GM21526 (cell line): ENCODE results near the gene ACTN2.

Source experiments
- ATAC-seq: cut with Tn5 transposase; IDR thresholded peaks from one replicate; pipeline ENCODE4 v1.9.1; 2021; ENCODE audit warnings: moderate library complexity; ENCODE audit not compliant: unreplicated experiment, low FRiP score

Gene ACTN2

DNA sequence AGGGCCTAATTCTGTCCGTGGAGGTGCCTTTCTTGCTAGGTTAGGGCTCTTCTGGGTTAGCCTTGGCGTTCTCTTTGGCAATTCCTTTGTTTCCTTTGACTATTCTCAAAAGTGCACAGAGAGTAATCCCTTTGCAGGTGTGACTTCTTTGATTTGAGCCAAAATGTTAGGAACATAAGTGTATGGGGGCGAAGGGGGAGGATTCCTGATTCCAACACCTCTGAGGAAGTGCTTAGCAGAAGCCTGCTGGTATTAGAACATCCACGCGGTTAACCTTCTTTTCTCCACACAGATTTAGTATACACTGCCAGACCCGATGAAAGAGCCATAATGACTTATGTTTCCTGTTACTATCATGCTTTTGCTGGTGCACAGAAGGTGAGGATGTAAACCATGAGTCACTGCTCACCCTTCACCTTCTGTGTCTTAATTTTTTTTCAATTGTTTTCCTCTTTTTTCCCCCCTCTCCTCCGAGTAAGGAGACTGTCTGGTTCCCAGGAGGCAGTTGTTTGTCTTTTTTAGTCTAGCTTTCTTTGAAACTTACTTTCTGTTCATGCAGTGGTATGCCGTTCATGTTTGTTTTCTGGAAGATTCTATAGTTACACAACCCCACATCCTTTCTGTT is 48.0 kb downstream of the ACTN2 start:
- no peak for ATAC-seq

DNA sequence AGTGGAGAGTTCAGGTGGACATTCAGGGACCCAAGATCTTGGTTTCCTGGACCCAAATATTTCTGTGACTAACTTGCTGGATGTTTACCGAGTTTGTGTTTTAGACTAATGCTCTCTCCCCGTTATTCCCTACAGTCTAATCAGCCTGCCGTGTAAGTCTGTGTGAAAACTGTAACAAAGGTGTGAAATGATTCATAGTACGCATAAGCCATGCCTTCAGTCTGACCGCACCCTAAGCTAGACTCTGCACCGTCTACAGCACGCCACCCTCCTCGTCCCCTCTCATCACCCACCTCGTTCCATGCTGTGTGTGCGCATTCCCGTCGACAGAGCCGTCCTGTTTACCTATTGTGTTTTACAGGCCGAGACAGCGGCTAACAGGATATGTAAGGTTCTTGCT is 50.5 kb downstream of the ACTN2 start:
- ATAC-seq = no peak

DNA sequence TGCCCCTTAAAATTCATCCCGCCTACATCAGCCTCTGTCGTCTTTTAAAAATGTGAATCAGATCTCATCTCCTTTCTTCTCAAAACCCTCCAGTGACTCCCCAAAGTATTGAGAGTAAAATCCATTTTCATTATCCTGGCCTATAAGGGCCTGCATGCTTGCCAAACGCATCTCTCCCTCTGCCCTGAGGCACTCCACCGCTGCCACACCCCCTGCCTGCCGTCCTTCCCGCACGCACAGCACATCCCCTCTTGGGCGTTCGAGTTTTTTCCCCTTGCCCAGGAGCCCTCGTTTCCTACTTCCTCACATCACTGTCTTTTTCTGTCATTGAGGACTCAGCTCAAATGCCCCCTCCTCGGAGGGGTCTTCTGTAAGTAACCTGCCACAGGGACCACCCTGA is 55.5 kb downstream of the ACTN2 start:
- ATAC-seq = no peak

DNA sequence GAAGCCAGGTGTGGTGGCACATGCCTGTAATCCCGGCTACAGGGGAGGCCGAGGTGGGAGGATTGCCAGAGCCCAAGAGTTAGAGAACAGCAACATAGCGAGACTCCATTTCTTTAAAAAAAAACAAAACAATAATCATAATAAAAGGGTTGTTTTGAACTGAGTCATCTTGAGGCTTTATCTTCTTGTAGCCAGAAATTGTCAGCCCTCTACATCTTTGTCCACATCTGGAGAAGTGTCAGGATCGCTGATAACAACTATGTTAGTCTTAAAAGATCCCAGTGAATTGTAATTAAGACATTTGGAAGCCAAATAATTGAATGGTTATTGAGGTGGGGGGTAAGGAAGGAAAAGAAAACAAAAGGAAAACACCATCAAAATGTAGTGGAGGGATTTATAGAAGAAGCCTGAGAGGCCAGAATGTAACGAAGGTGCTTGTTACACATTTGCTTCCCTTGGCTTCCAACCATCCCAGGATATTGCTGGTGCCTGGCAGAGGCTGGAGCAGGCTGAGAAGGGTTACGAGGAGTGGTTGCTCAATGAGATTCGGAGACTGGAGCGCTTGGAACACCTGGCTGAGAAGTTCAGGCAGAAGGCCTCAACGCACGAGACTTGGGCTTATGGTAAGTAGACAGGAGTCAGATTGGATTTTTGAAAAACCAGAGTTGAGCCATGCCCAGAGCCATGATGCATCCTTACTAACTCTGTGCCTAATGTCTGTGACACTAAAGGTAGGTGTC is 56.3 kb downstream of the ACTN2 start:
- no peak for ATAC-seq

DNA sequence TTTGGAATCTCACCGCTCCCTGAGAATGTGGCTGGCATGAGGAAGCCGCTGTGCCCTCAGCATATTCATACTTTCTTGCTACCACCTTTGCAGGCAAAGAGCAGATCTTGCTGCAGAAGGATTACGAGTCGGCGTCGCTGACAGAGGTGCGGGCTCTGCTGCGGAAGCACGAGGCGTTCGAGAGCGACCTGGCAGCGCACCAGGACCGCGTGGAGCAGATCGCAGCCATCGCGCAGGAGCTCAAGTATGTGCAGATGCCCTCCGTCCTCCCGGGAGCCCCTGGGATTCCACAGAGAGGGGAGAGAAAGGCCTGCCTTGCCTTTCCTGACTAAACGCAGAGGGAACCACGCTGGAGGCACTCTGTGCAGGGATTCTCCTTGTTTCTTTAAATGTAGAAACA is 58.2 kb downstream of the ACTN2 start:
- no peak for ATAC-seq

DNA sequence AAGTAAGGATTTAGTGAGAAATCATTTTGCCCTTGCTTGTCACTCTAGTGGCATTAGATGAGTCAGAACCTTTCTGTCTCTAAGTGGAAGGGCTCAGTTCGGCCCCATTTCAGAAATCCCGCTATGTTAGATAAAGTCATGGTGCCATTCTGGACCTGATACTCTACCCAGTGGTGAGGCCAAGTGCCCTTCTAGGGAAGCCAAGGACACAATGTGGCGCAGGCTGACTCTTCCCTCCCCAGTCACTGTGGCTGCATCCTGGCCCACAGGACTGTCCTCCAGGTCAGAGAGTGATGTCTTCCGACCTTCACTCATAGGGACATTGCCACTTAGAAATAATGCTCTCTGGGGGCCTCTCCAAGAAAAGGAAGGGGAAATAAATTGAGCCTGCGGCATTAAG is 60.5 kb downstream of the ACTN2 start:
- ATAC-seq = no peak

DNA sequence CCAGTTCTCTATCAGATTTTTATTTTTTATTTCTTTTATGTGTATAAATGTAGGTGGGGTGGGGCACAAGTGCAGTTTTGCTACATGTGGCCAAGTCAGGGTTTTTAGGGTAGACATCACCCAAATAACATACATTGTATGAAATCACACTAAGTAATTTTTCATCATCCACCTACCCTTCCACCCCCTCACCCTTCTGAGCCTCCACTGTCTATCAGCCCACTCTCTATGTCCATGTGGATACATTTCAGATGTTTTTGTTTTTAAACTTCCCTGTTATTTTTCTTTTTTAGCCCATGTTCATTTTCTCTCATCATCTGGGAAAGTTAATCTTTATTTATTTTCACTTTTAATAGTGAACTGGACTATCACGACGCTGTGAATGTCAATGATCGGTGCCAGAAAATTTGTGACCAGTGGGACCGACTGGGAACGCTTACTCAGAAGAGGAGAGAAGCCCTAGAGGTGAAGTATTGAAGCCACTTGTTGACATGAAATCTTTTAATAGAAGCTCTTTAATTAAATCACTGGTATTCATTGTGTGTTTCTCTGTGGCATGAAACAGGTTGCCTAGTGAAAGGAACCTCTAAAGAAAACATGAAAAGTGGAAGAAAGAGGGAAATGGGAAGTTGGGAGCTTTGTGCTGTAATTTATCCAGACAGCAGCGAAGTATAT is 61.1 kb downstream of the ACTN2 start:
- no peak for ATAC-seq

DNA sequence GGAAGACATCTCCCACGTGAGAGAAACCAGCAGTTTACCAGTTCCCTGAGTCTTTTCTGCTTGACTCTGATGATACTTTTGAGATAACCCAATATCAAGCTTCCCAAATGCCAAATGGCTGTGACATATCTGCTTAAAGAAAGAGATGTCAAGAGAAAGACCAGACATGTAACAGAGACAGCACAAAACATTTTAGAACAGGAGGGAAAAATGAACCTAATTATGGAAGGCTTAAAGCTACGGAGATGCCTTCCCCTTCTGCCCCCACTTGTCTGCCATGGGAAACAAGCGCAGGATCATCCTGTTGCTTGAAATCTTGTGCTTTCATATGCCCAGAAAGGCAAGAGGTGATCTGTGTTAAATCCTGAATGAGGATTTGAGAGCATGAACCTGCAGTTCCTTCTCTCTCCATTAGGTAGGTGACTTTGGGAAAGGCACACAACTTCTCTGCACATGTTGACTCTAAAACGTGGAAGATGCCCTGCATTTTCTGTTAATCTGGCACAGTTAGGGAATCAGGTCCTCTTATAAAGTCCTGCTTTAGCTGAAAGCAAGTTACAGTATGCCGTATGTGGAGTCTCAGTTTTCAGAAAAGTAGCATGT is 62.1 kb downstream of the ACTN2 start:
- no peak for ATAC-seq

DNA sequence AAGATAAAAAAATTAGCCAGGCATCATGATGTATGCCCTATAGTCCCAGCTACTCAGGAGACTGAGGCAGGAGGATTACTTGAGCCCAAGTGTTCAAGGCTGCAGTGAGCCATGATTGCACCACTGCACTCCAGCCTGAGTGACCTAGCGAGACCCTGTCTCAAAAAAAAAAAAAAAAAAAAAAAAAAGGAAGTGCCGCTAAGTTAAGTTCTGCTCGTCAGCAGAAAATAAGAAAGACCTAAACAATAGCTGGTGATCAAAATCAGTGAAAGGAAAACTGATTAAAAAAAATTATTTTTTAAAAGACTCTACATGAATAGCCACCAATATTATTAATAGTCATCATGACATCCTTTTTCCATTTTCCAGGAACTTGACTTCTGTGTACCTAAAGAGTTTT is 64.6 kb downstream of the ACTN2 start:
- ATAC-seq = no peak

DNA sequence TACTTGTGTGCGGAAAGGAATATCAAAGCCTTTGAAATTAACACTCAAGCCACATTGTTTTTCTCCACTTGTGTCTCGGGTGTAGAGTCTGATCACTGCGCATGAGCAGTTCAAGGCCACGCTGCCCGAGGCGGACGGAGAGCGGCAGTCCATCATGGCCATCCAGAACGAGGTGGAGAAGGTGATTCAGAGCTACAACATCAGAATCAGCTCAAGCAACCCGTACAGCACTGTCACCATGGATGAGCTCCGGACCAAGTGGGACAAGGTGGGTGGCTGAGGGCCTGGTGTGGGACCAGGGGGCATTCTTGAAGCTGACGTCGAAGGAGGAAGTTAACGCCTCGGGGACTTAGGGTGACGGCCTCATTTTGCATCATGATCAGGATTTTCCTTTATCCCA is 65.1 kb downstream of the ACTN2 start:
- ATAC-seq = no peak

DNA sequence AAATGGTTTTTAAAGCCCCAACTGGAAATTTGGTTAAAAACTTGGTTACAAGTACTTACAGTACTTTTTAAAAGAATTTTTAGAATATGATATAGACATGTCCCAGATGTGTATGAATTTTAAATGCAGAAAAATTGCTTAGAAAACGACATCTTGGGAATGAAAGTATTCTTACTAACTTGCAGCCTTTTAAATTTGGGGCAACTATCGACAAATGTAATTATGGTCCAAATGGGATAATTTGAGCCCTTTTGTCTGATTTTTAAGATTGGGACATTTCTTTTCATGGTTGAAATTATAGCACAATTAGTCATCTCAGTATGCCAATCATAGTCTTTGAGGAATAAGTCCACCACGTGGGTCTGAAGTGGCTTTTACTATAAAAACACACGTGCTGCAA is 65.6 kb downstream of the ACTN2 start:
- no peak for ATAC-seq

DNA sequence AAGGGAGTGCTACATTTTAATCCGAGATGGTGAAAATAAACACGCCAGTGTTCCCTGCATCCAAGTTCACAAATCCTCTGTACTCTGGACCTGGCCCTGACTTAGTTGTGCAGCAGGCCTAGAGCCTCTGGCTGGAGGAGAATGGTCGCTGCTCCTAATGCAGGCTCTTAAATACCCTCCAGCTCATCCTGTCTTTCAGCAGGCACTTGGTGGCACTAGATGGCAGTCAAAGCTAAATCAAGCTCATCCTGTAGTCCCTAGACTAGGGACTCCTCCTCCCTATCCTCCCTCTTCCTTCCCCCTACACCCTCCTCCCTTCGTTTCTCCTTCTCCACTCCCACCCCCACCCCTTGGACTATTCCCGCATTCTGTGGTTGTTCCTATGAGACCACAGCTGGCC is 67.2 kb downstream of the ACTN2 start:
- no peak for ATAC-seq

DNA sequence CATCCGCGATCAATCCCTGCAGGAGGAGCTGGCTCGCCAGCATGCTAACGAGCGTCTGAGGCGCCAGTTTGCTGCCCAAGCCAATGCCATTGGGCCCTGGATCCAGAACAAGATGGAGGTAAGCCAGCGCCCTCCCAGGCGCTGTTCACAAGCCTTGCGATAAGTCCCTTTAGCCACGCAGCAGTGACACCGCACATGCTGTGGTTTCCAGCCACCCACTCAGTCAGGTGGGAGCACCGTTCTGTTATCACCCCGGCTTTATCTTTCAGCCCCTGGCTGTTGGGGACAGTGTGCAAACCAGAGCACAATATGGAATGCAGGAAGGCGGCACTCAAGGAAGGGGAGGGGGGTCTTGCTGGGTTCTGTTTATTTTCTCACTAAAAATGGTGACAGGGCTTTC is 67.7 kb downstream of the ACTN2 start:
- ATAC-seq = no peak

DNA sequence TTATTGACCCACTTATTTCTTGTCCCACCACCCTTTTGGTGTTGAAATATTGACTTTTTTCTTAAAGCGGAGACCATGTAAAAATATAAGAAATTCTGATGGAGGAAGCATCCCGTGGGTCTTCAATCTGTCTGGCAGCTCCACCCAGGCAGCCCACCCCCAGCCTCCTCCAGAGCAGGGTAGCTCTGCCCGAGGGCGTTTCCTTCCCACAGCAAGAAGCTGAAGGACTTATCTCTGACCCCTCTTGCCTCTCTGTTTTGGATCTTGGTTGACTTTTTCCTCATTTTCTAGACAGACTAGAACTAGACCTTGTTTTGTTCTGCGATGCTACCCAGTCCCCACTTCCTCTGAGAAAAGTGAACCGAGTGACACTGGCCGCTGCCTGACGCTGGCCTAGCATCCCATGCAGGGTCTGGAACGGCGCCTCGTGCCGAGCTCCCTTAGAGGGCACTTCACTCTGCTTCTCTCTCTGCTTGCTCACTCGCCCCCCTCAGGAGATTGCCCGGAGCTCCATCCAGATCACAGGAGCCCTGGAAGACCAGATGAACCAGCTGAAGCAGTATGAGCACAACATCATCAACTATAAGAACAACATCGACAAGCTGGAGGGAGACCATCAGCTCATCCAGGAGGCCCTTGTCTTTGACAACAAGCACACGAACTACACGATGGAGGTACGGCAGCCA is 68.4 kb downstream of the ACTN2 start:
- ATAC-seq = no peak

DNA sequence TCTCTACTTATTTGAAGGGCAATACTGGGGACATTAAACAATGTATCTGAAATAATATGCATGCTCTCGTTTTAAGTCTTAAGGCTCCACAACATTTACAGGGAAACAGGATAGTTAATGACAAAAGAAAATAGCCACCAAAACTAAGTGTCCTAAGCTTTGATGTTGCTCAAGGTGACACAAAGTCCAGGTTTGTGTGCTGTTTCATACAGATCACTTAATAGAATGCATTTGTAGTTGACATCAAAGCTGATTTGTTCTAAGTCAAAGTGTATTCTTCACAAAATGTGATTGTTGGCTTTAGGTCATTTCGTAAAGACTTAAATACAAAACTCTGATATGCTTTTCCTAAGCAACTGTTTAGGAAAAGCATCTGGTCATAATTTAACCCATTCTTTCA is 71.3 kb downstream of the ACTN2 start:
- ATAC-seq = no peak

DNA sequence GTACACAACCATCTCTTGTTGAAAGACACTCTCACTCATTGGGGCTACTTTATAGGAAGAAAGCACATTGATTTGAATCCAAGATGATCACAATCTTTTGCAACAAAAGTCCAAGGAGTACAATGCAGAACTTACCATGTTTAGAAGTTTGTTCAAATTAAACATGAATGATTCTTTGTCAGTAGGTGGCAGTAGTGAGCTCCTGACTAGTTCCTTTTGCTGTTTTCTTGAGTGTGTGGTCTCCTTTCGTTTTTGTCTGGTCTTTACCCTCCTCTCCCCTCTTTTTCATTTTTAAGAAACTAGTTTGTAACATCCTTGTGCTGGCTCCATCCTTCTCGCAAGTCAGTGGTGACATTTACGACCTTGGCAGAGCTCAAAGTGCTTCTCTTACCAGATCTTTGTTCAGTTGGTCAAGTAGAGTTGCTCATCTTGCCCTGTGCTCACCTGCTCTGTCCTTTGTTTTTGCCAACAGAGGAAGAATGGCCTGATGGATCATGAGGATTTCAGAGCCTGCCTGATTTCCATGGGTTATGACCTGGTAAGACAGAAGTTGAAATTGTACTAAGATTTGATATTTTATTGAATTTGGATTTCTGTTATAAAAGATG is 73.1 kb downstream of the ACTN2 start:
- ATAC-seq = peak; percentile 69

DNA sequence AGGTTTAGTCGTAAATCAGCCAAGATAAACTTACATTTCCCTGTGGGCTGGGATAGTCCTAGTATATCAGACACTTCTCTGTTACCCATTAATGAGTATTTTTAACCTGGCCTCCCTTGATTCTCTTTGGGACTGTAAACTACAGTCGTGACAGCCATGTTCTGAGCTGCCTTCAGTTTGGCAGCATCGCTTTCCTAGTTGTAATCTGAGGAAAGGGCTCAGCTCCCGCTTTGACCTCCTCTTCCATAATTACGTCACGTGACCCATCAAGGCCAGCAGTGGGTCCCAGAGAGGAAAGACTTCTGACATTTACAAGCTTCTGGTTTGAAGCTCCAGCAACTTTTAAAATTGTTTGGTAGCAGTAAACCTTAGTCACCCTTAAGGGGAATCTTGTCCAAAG is 74.2 kb downstream of the ACTN2 start:
- no peak for ATAC-seq

DNA sequence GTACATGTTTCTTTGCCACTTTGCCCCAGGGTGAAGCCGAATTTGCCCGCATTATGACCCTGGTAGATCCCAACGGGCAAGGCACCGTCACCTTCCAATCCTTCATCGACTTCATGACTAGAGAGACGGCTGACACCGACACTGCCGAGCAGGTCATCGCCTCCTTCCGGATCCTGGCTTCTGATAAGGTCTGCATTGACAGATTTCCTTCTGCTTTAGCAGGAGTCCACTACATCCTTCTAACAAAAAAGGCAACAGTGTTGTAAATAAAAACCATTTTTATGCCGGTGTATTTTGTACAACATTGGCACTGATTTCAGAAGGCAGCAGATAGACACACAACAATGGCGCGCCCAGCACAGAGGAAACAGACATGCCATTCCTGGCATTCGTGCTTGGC is 74.7 kb downstream of the ACTN2 start:
- no peak for ATAC-seq

DNA sequence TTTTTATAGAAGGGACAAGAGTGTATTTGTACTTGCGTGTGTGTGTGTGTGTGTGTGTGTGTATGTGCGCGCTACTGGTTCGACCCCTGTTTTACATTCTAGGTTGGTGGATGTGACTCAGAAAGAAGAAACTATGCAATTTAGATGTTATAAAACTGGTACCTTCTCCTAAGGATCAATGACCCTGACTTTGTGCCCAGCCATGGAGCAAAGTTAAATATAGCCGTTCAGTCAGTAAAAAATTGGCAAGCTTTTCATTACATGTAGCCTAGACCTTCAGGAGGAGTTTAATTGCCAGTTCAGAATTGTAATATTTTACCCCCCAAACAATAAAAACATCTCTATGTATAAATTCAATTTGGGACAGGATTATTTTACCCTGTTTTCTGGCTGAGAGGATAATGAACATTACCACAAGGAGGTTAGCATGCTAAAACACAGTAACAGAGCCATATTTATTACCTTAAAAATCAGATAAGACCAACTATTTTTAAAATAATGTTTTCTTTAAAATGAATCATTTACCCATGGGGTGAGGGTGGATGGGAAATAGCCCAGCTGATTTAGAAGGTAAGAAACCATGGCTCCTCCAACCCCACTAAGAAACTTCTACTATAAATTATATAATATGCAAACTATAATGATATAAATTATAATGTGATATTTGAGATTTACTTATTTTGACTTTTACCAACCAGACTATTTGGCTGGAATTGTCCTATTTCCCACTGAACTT is 75.3 kb downstream of the ACTN2 start:
- no peak for ATAC-seq

DNA sequence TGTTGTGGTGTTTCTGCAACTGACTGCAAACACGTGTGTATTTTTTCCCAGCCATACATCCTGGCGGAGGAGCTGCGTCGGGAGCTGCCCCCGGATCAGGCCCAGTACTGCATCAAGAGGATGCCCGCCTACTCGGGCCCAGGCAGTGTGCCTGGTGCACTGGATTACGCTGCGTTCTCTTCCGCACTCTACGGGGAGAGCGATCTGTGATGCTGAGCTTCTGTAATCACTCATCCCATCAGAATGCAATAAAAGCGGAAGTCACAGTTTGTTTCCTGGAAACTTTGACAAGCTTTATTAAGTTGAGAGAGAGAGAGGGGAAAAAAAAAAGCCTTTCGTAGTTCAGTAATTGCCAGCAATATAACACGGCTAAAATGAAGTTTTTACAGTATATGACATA is 76.1 kb downstream of the ACTN2 start:
- ATAC-seq = no peak
